HG03442 (cell line): Measurements from ENCODE around the gene TSPAN11.
"Not testable (repeated sequence)": the region's sequence is repeated elsewhere in the genome, so short reads cannot be mapped to it uniquely, and the experiment has no call there.

Experiments
- ATAC-seq: cut with Tn5 transposase; IDR thresholded peaks from one replicate; pipeline ENCODE4 v1.9.1; 2021; ENCODE audit warnings: mild to moderate bottlenecking, moderate library complexity; ENCODE audit not compliant: unreplicated experiment

The TSPAN11 gene

GRCh38 chr12:30926243-30927221 is at the start of gene TSPAN11:
TSS of gene TSPAN11 (plus strand) at chr12:30926748. CDS start at chr12:30953992, 27,244 bp downstream.
- no peak for ATAC-seq

GRCh38 chr12:30877105-30877875 is 49.3 kb upstream of the TSPAN11 start:
- ATAC-seq = no peak

- ATAC-seq = no peak
Measured at GRCh38 chr12:30878024-30878423, 48.5 kb upstream of the TSPAN11 start.

GRCh38 chr12:30880061-30880460 is 46.5 kb upstream of the TSPAN11 start:
- no peak for ATAC-seq

- ATAC-seq = no peak
Measured at GRCh38 chr12:30880813-30881212, 45.7 kb upstream of the TSPAN11 start.

GRCh38 chr12:30882706-30883105 is 43.8 kb upstream of the TSPAN11 start:
- ATAC-seq = no peak

GRCh38 chr12:30884799-30885198 is 41.7 kb upstream of the TSPAN11 start:
- no peak for ATAC-seq

- no peak for ATAC-seq
Measured at GRCh38 chr12:30885321-30885720, 41.2 kb upstream of the TSPAN11 start.

GRCh38 chr12:30887226-30887625 is 39.3 kb upstream of the TSPAN11 start:
- no peak for ATAC-seq

GRCh38 chr12:30888241-30888640 is 38.3 kb upstream of the TSPAN11 start:
- ATAC-seq = no peak

- ATAC-seq = not testable (repeated sequence)
Measured at GRCh38 chr12:30894531-30894930, 32.0 kb upstream of the TSPAN11 start.

- ATAC-seq = no peak
Measured at GRCh38 chr12:30896461-30896860, 30.1 kb upstream of the TSPAN11 start.

GRCh38 chr12:30898846-30899245 is 27.7 kb upstream of the TSPAN11 start:
- ATAC-seq = no peak

GRCh38 chr12:30900351-30900750 is 26.2 kb upstream of the TSPAN11 start:
- ATAC-seq = no peak

GRCh38 chr12:30902001-30902400 is 24.5 kb upstream of the TSPAN11 start:
- ATAC-seq = no peak

GRCh38 chr12:30902596-30902995 is 24.0 kb upstream of the TSPAN11 start:
- no peak for ATAC-seq

- no peak for ATAC-seq
Measured at GRCh38 chr12:30905463-30906009, 21.0 kb upstream of the TSPAN11 start.

- no peak for ATAC-seq
Measured at GRCh38 chr12:30908076-30908721, 18.3 kb upstream of the TSPAN11 start.

GRCh38 chr12:30908722-30909348 is 17.7 kb upstream of the TSPAN11 start:
- no peak for ATAC-seq

- no peak for ATAC-seq
Measured at GRCh38 chr12:30909349-30910037, 17.1 kb upstream of the TSPAN11 start.
